ENCODE data around the gene CDH22.

GRCh38 chr20:46215913-46216707 is 92.2 kb downstream of the CDH22 start:
- TF ChIP-seq REST (IDR thresholded peaks at IDR 0.05; ENCODE audit: insufficient read depth in 1 of 2, low read depth in 2 of 2, low read length in 1 of 2), result no peak
- no peak for TF ChIP-seq CTCF (IDR thresholded peaks at IDR 0.05)
